WTC11 (cell line): ENCODE measurements around the gene PCIF1. TPM values are rescaled to one million over a fixed set of nuclear protein-coding genes. Genes with fewer than 3 reads are reported as not detected.

Source experiments
- ATAC-seq: fragments of 200-7000 bp; cut with Tn5 transposase; 2 replicates; pipeline ENCODE4 v1.10.0; 2021; ENCODE audit warnings: mild to moderate bottlenecking, moderate library complexity
- CTCF ChIA-PET: fragments of 300-600 bp; sonication (Branson Sonifier 250); formaldehyde crosslinking; loops from one replicate; lab custom pipeline; 2021; ENCODE audit warnings: antibody characterized with exemption; lab: Charles Lee
- POLR2A ChIA-PET: fragments of 350-600 bp; sonication (Branson Sonifier 250); formaldehyde crosslinking; loops from one replicate; lab custom pipeline; 2021; ENCODE audit warnings: antibody characterized with exemption; lab: Charles Lee
- DNase-seq: peaks from one replicate; pipeline ENCODE4 v3.0.0; 2021; ENCODE audit warnings: low spot score
- H3K27ac Mint-ChIP-seq: 2 replicates; pipeline ENCODE4 v1.8.0; 2021; ENCODE audit warnings: mixed read lengths
- H3K27me3 Mint-ChIP-seq: 2 replicates; pipeline ENCODE4 v1.8.0; 2021; ENCODE audit warnings: low read depth, mild to moderate bottlenecking, moderate library complexity, mixed read lengths
- H3K36me3 Mint-ChIP-seq: 2 replicates; pipeline ENCODE4 v1.8.0; 2021; ENCODE audit warnings: mixed read lengths
- H3K4me1 Mint-ChIP-seq: 2 replicates; pipeline ENCODE4 v1.8.0; 2022; ENCODE audit warnings: mixed read lengths
- H3K4me3 Mint-ChIP-seq: 2 replicates; pipeline ENCODE4 v1.8.0; 2021; ENCODE audit warnings: mild to moderate bottlenecking, moderate library complexity, mixed read lengths
- H3K9me3 Mint-ChIP-seq: 2 replicates; pipeline ENCODE4 v1.8.0; 2021; ENCODE audit warnings: mixed read lengths
- AR ChIP-seq: fragments of 250-450 bp; sonication (Bioruptor Pico); IDR thresholded peaks from 2 replicates; pipeline ENCODE4 v1.9.0; 2021; ENCODE audit warnings: mild to moderate bottlenecking
- ATF1 ChIP-seq: sonication (generic); formaldehyde crosslinking; IDR thresholded peaks from 2 replicates; pipeline ENCODE4 v1.8.1; 2023; ENCODE audit warnings: mild to moderate bottlenecking, moderate library complexity, missing genetic modification reagents
- CREB1 ChIP-seq: sonication (generic); formaldehyde crosslinking; IDR thresholded peaks from 2 replicates; pipeline ENCODE4 v1.8.0; 2023; ENCODE audit warnings: mild to moderate bottlenecking, missing genetic modification reagents
- E2F4 ChIP-seq: sonication (generic); formaldehyde crosslinking; IDR thresholded peaks from 2 replicates; pipeline ENCODE4 v1.8.1; 2022; ENCODE audit warnings: low read depth, mild to moderate bottlenecking, moderate library complexity, missing genetic modification reagents, borderline replicate concordance
- FOXP1 ChIP-seq: sonication (generic); formaldehyde crosslinking; IDR thresholded peaks from 2 replicates; pipeline ENCODE4 v1.8.0; 2022; ENCODE audit warnings: missing genetic modification reagents, mild to moderate bottlenecking, moderate library complexity, borderline replicate concordance
- GABPB1 ChIP-seq: sonication (generic); formaldehyde crosslinking; IDR thresholded peaks from 2 replicates; pipeline ENCODE4 v1.8.1; 2023; ENCODE audit warnings: mild to moderate bottlenecking, missing genetic modification reagents
- JAZF1 ChIP-seq: fragments of 250-450 bp; sonication (Bioruptor Pico); IDR thresholded peaks from 2 replicates; pipeline ENCODE4 v1.9.0; 2021; ENCODE audit warnings: moderate library complexity, mild to moderate bottlenecking, inconsistent platforms
- JUN ChIP-seq: sonication (generic); formaldehyde crosslinking; IDR thresholded peaks from 2 replicates; pipeline ENCODE4 v1.8.0; 2023; ENCODE audit warnings: mild to moderate bottlenecking, missing genetic modification reagents
- KAT7 ChIP-seq: sonication (generic); formaldehyde crosslinking; IDR thresholded peaks from 2 replicates; pipeline ENCODE4 v1.8.1; 2023; ENCODE audit warnings: missing genetic modification reagents, mild to moderate bottlenecking, borderline replicate concordance
- MAX ChIP-seq: sonication (generic); formaldehyde crosslinking; IDR thresholded peaks from 2 replicates; pipeline ENCODE4 v1.8.0; 2022; ENCODE audit warnings: mild to moderate bottlenecking, missing genetic modification reagents
- MLX ChIP-seq: sonication (generic); formaldehyde crosslinking; IDR thresholded peaks from 2 replicates; pipeline ENCODE4 v1.8.1; 2023; ENCODE audit warnings: mild to moderate bottlenecking, missing genetic modification reagents, moderate library complexity
- MXD4 ChIP-seq: fragments of 250-450 bp; sonication (Bioruptor Pico); IDR thresholded peaks from 2 replicates; pipeline ENCODE4 v1.8.0; 2021; ENCODE audit warnings: mild to moderate bottlenecking, moderate library complexity, borderline replicate concordance
- NFE2L1 ChIP-seq: sonication (generic); formaldehyde crosslinking; IDR thresholded peaks from 2 replicates; pipeline ENCODE4 v1.8.1; 2023; ENCODE audit warnings: missing genetic modification reagents
- PRDM15 ChIP-seq: sonication (generic); formaldehyde crosslinking; IDR thresholded peaks from 2 replicates; pipeline ENCODE4 v1.8.0; 2022; ENCODE audit warnings: missing genetic modification reagents
- RELA ChIP-seq: sonication (generic); formaldehyde crosslinking; IDR thresholded peaks from 2 replicates; pipeline ENCODE4 v1.8.1; 2022; ENCODE audit warnings: missing genetic modification reagents, mild to moderate bottlenecking, borderline replicate concordance
- RORB ChIP-seq: fragments of 250-450 bp; sonication (Bioruptor Pico); IDR thresholded peaks from 2 replicates; pipeline ENCODE4 v1.9.0; 2021; ENCODE audit warnings: mild to moderate bottlenecking
- SP1 ChIP-seq: sonication (generic); formaldehyde crosslinking; conservative IDR thresholded peaks from 2 replicates; pipeline ENCODE4 v1.8.1; 2022; ENCODE audit warnings: missing genetic modification reagents
- ZMAT4 ChIP-seq: fragments of 250-450 bp; sonication (Bioruptor Pico); IDR thresholded peaks from 2 replicates; pipeline ENCODE4 v1.9.0; 2021; ENCODE audit warnings: mild to moderate bottlenecking
- ZNF263 ChIP-seq: sonication (generic); formaldehyde crosslinking; IDR thresholded peaks from 2 replicates; pipeline ENCODE4 v1.8.1; 2022; ENCODE audit warnings: low read depth, mild to moderate bottlenecking, moderate library complexity, missing genetic modification reagents
- ZNF396 ChIP-seq: fragments of 250-450 bp; sonication (Bioruptor Pico); IDR thresholded peaks from 2 replicates; pipeline ENCODE4 v1.8.0; 2021; ENCODE audit warnings: mild to moderate bottlenecking, moderate library complexity, borderline replicate concordance
- ZNF416 ChIP-seq: fragments of 250-450 bp; sonication (Bioruptor Pico); IDR thresholded peaks from 2 replicates; pipeline ENCODE4 v1.9.0; 2021; ENCODE audit warnings: mild to moderate bottlenecking, inconsistent platforms
- ZSCAN18 ChIP-seq: fragments of 250-450 bp; sonication (Bioruptor Pico); IDR thresholded peaks from 2 replicates; pipeline ENCODE4 v2.1.2; 2022; ENCODE audit warnings: mild to moderate bottlenecking, moderate library complexity
- total RNA-seq: library from RNA; stranded (reverse); gene quantifications from 3 replicates; pipeline ENCODE4 v1.2.3, GENCODE V29; 2021

The PCIF1 gene
- total RNA-seq, 1 experiment from 2014 or later = 42.2 TPM

- H3K27me3 Mint-ChIP-seq = no peaks in the 10 kb centered on the region
- no peaks in the 10 kb centered on the region for H3K9me3 Mint-ChIP-seq
- H3K27ac Mint-ChIP-seq = no peak overlapping the region
- ChIA-PET POLR2A (interaction anchor here (3.2 kb wide), 1 partner anchor 14 kb away, joined by 14 read pairs; the partner anchor contains the start of gene PCIF1), CTCF (interaction anchor here (1.1 to 1.7 kb wide), 2 partner anchors 22 to 63 kb away, joined by 4 to 5 read pairs; no protein-coding TSS in a partner anchor)
- DNase-seq = no peak
- no peak for ATAC-seq
- no peak overlapping the region for H3K4me3 Mint-ChIP-seq
- peaks cover 49% of the 10 kb centered on the region for H3K36me3 Mint-ChIP-seq
- TF ChIP-seq CREB1 (CRISPR knock-in tag) (no peak), NFE2L1 (CRISPR knock-in tag) (no peak), PRDM15 (CRISPR knock-in tag) (no peak), JAZF1 (CRISPR knock-in tag) (no peak), E2F4 (CRISPR knock-in tag) (no peak), ZNF263 (no peak), ZNF416 (no peak)
- H3K4me1 Mint-ChIP-seq = peaks cover 5% of the 10 kb centered on the region
Observed at GRCh38 chr20:45948261-45948733, 13.8 kb downstream of the PCIF1 start.

- POLR2A ChIA-PET = interaction anchor here (0.8 to 3.2 kb wide), 3 partner anchors 14 to 50 kb away, joined by 3 to 14 read pairs (median 4); partner anchors contain the start of gene PCIF1
- H3K36me3 Mint-ChIP-seq = peaks cover 42% of the 10 kb centered on the region
- no peak overlapping the region for H3K4me3 Mint-ChIP-seq
Observed at GRCh38 chr20:45948742-45949541, 14.5 kb downstream of the PCIF1 start.

More at GRCh38 chr20:45948742-45949541, 14.5 kb downstream of the PCIF1 start:
- no peak for DNase-seq
- peaks cover 5% of the 10 kb centered on the region for H3K4me1 Mint-ChIP-seq
- peak overlapping the region; percentile 31 for H3K27ac Mint-ChIP-seq
- CTCF ChIA-PET = interaction anchor here (1.1 to 1.7 kb wide), 2 partner anchors 21 to 63 kb away, joined by 4 to 5 read pairs; no protein-coding TSS in a partner anchor
- no peaks in the 10 kb centered on the region for H3K27me3 Mint-ChIP-seq
- ATAC-seq = no peak
- TF ChIP-seq MLX (CRISPR knock-in tag) (no peak), ZMAT4 (CRISPR knock-in tag) (no peak), ZSCAN18 (no peak), MXD4 (CRISPR knock-in tag) (no peak), RELA (CRISPR knock-in tag) (no peak), JUN (CRISPR knock-in tag) (no peak), ATF1 (no peak), KAT7 (CRISPR knock-in tag) (no peak), FOXP1 (CRISPR knock-in tag) (no peak), AR (CRISPR knock-in tag) (no peak), RORB (CRISPR knock-in tag) (no peak), SP1 (CRISPR knock-in tag) (no peak), GABPB1 (CRISPR knock-in tag) (no peak), MAX (CRISPR knock-in tag) (no peak), ZNF396 (no peak)
- H3K9me3 Mint-ChIP-seq = no peaks in the 10 kb centered on the region
